Urothelium cell line (cell line): ENCODE measurements around the gene ALDH1L2.

ENCODE experiments used
- DNase-seq: peaks from one replicate; pipeline ENCODE4 v3.0.0; 2011; ENCODE audit warnings: low spot score, mixed read lengths
- FAIRE-seq: peaks from 2 replicates; lab custom pipeline; 2011; peaks lifted over from hg19 to GRCh38; lab: Jason Lieb, UNC

The ALDH1L2 gene

DNA sequence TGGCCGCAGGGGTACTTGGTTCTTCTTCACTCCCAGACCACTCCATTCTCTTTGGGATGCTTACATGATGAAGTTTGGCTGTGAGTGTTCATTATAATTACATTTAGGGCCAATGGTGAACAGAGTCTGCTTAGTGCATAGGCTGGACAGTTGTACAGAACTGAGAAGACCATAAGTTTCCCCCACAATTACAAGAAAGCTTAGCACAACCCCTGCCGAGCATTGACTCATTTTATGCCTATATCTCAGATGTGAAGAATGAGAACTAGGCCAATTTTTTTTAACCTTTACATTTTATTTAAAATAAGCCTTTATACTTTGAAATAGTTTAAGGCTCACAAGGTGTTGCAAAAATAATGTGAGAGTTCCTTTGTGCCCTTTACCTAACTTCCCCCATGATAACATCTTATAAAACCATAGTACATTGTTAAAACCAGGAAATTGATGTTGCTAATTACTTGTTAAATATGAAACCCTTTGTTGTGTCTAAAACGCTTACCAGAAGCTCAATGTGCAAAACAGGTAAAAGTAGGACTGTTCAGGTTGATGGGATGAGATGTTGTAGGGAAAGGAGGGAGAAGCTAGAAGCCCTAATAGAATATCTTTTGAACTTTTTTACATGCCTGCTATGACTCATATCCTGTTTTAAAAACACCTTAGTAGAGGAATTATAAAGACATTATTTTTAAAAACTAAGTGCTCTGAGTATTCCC is 47.2 kb downstream of the ALDH1L2 start:
- FAIRE-seq (no peak), DNase-seq (peak; percentile 6)

- no peak for DNase-seq
- no peak for FAIRE-seq
Measured at GRCh38 chr12:105033851-105034250, 50.4 kb downstream of the ALDH1L2 start.

DNA sequence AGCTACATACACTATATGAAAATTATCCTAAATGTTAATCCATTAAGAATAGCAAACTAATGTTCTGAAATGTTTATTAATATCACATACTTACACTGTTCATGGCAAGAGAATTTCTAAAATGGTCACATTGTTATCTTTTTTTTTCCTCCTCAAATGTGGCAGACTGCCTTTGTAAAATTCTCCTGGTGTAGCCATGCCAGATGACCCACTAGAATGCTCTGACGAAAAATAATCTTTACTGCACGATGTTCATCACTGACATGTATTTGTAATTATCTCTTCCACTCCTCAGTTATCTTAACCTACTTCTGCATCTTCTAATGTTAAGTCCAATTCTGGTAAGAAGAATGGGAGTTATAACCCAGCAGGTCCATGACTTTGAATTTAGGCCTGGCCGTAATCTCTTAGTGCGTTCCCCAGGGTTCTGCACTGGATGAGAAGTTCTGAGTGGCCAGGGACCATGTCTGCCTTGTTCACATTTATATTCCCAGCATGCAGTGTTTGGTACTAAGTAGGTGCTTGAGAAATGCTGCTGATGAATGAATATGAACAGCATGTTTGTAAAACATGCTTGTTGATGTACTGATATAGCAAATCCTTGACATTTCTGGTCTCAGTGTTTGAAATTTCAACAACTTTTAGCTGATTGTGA is 51.4 kb downstream of the ALDH1L2 start:
- FAIRE-seq (no peak), DNase-seq (no peak)

DNA sequence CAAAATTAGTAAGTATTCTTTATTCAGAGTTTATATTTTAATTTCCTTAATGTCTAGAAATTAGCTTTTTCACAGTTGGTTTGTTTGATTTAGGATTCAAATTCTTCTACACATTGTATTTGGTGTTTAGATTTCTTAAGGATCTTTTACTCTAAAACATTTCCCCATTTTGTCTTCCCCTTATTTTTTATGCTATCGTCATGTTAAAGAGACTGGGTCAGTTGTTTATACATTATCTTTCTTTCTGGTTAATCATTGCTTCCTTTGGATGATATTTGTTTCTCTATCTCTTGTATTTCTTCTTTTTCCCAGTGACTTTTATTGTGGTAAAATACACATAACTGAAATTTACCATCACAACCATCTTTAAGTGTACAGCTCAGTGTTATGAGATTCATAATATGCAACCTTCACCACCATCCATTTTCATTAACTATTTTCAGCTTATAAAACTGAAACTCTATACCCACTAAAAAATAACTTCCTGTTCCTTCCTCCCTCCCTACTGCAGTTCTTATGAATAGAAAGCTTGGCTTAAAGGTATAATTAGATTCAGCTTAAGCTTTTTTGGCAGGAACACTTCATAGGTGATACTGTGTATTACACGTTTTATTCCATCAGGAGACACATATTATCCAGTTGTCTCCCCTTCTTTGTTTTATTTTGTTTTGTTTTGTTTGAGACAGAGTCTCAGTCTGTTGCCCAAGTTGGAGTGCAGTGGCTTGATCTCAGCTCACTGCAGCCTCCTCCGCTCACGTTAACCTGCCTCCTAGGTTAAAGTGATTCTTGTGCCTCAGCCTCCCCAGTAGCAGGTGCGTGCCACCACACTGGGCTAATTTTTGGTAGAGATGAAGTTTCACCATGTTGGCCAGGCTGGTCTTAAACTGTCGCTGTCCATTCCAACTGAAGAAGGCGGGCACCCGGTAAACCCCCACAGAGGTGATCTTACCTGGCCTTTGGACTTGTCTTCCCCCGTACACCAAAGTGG is 53.1 kb downstream of the ALDH1L2 start:
- FAIRE-seq (no peak), DNase-seq (no peak)

DNA sequence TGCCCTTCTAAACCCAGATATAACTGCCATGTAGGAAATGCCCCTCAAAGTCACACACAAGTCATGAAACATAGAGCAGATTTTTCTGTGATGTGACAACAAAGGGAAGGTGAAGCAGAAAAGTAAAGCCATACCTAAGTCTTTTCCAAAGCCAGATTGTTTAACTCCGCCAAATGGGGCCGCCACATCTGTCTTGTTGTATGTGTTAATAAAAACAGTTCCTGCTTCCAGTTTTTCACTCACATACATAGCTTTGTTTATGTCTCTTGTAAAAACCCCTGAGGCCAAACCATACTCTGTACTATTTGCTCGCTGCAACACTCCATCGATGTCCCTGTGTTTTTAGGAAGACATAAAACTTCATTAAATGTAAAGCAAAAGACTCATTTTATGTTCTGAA is 57.8 kb downstream of the ALDH1L2 start:
- FAIRE-seq (no peak), DNase-seq (no peak)

DNA sequence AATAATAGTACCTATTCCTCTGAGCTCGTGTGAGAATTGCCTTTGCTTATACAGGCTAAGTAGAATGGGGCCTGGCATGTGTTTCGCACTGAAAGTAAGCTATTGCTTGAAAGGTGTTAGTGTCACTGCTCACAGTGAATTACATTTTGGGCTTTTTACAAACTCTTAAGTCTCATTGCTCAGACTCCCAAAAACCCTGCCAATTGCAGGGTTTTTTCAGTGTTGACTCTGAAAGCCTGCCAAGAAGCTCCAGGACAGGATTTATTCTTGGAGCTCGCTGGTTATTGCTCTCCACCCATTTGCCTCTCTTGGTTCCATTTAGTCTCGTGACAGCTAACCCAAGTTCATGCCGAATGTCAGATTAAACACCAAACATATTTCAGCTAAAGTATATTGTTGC is 58.4 kb downstream of the ALDH1L2 start:
- FAIRE-seq (no peak), DNase-seq (no peak)

DNA sequence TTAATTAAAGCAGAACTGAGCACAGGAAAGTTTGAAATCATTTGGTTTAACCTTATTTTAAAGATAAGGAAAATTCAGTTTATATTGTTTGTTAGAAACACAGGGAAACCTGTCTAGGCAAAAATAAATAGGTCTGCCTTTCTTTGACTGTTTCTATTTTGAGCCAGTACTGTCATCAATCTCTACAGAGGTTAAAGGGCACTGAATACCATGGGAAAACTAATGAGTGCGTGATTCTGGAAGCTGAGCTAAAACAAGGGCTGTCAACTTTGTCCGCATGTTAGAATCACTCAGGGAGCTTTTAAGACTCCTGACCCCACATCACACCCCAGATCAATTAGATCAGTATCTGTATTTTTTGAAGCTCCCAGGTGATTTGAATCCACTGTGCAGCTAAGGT is 59.3 kb downstream of the ALDH1L2 start:
- DNase-seq = no peak
- FAIRE-seq = no peak

DNA sequence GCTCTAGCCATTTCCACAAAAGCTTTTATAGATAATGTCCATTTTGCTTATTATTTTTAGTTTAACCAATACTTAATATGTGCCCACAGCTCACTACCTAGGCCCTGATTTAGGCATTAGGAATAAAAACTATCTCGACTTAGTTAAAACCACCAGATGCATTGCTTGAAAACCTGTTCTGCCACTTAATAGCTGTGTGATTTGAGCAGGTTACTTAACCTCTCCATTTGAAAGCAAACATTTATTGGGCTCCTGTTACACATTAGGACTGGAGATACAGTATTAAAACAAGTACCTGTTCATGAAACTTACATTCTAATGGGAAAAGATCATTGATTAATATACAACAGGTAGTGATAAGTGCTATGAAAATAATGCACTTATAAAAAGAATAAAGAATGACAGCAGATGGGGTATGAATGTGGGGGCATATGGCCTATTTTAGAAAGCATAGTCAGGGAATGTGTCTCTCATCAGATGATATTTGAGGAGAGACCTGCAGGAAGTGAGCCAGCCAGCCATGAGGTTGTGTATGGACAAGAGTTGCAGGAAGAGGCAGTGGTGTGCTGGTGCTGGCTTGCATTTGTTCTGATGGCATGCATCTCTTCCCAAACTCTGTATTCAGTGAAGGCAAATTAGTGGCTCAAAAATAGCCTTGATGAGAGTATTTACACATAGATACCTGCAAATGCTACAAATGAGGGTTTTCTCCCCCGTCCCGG is 63.9 kb downstream of the ALDH1L2 start:
- no peak for DNase-seq
- FAIRE-seq = no peak

GRCh38 chr12:105018776-105019175 is 65.5 kb downstream of the ALDH1L2 start:
- DNase-seq = no peak
- no peak for FAIRE-seq

DNA sequence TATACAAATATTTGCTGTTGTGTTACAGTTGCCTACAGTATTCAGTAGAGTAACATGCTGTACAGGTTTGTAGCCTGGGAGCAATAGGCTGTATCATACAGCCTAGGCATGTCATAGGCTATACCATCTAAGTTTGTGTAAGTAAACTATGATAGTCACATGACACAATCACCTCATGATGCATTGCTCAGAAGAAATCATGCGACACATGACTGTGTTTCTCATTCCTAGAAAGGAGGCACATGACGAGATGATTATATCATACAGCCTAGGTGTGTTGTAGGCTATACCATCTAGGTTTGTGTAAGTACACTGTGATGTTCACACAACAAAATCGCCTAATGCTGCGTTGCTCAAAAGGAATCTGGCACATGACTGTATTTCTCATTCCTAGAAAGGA is 66.2 kb downstream of the ALDH1L2 start:
- no peak for DNase-seq
- FAIRE-seq = no peak

DNA sequence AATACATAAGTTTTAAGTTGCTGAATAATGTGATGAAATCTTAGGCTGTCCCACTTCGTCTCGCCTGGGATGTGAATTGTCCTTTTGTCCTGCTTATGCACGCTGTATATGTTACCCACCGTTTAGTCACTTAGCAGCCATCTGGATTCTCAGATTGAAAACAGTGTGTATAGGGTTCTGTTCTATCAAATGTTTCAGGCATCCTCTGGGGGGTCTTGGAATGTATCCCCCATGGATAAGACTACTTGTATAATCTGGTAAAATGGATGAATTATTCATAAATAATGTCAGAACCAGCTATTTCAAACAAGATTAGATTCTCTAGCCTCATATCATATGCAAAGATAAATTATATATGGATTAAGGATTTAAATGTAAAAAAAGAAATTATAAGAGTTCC is 68.7 kb downstream of the ALDH1L2 start:
- FAIRE-seq = no peak
- no peak for DNase-seq

GRCh38 chr12:105014603-105015002 is 69.7 kb downstream of the ALDH1L2 start:
- FAIRE-seq = no peak
- DNase-seq = no peak

- DNase-seq (no peak), FAIRE-seq (no peak)
Measured at GRCh38 chr12:105013892-105014291, 70.4 kb downstream of the ALDH1L2 start.

- FAIRE-seq = no peak
Measured at GRCh38 chr12:105001476-105001875, 82.8 kb downstream of the ALDH1L2 start.

DNA sequence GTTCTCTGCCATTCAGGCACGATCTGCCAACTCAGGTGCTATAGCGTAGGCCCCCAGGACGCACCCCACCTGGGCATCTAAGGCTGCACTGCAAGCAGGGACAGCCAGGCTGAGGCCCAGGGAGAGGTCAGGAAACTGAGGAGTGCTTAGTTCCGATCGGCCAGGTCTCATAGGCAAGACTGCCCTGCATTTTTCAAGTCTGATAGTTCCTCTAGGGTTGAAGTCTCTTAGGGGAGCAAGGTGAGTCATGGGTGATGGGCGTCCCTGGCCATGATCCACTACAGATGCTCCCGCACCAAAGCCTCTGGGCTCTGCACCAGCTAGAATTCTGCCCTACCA is 84.9 kb downstream of the ALDH1L2 start:
- no peak for FAIRE-seq

More at GRCh38 chr12:105001476-105001875, 82.8 kb downstream of the ALDH1L2 start:
- DNase-seq = no peak

GRCh38 chr12:104998423-104999346 is 85.6 kb downstream of the ALDH1L2 start:
- peak; percentile 5 for DNase-seq
- FAIRE-seq = no peak

More for the DNA sequence above, 84.9 kb downstream of the ALDH1L2 start:
- DNase-seq = no peak

- no peak for DNase-seq
Measured at GRCh38 chr12:104997541-104997940, 86.7 kb downstream of the ALDH1L2 start.

DNA sequence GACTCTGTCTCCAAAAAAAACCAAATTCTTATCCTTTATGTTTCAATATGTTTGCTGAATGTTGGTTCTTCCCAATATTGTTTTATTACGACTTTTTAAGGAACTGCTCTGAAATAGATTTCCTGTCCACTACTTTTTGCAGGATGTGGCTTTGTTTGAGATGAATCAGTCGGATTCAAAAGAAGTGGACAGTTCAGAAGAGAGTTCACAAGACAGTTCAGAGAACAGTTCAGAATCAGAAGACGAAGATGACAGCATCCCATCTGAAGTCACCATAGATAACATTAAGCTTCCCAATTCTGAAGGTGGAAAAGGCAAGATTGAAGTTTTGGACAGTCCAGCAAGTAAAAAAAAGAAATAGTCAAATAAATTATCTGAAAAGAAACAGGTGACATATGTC is 89.9 kb downstream of the ALDH1L2 start:
- DNase-seq (no peak), FAIRE-seq (no peak)

More at GRCh38 chr12:104997541-104997940, 86.7 kb downstream of the ALDH1L2 start:
- no peak for FAIRE-seq

- DNase-seq (no peak), FAIRE-seq (no peak)
Measured at GRCh38 chr12:104991565-104992128, 92.6 kb downstream of the ALDH1L2 start.
